IMR-90 (cell line): ENCODE results near the gene GPR35. TPM values are rescaled to one million over a fixed set of nuclear protein-coding genes. Genes with fewer than 3 reads are reported as not detected.

Experiments used
- ATAC-seq: fragments of 200-7000 bp; cut with Tn5 transposase; 2 replicates; pipeline ENCODE4 v1.9.1; 2020; ENCODE audit warnings: low read depth, mild to moderate bottlenecking, moderate library complexity
- BruUV-seq: library from RNA; stranded (reverse); fragments of 400-500 nt; replicated peaks from 2 replicates; lab custom pipeline; 2021; lab: Mats Ljungman, UMichigan
- CTCF ChIA-PET: fragments of 300-600 bp; formaldehyde crosslinking; extraction: SDS; loops from one replicate; lab custom pipeline; 2021; ENCODE audit warnings: antibody characterized with exemption; lab: Yijun Ruan, JAX
- POLR2A ChIA-PET: fragments of 300-600 bp; sonication (Branson Sonifier 250); formaldehyde crosslinking; loops from one replicate; lab custom pipeline; 2022; ENCODE audit warnings: antibody characterized with exemption; ENCODE audit not compliant: unreplicated experiment; lab: Charles Lee
- DNase-seq: peaks from one replicate; pipeline ENCODE4 v3.0.0; 2013
- H2AFZ ChIP-seq: replicated peaks from 2 replicates; pipeline ENCODE3; 2013; ENCODE audit warnings: low read length, mild to moderate bottlenecking; ENCODE audit not compliant: poor library complexity
- H2AK5ac ChIP-seq: 2 replicates; pipeline ENCODE4 v1.6.1; 2013; ENCODE audit warnings: low read depth, low read length, inconsistent platforms
- H2AK9ac ChIP-seq: replicated peaks from 2 replicates; pipeline ENCODE3; 2013; ENCODE audit warnings: mild to moderate bottlenecking, low read depth, low read length, moderate library complexity; ENCODE audit not compliant: poor library complexity
- H2BK120ac ChIP-seq: 2 replicates; pipeline ENCODE4 v1.6.1; 2013; ENCODE audit warnings: low read depth, low read length, inconsistent platforms
- H2BK15ac ChIP-seq: 3 replicates; pipeline ENCODE4 v1.6.1; 2013; ENCODE audit warnings: low read depth, low read length, inconsistent platforms
- H2BK20ac ChIP-seq: 2 replicates; pipeline ENCODE4 v1.6.1; 2013; ENCODE audit warnings: low read depth, mild to moderate bottlenecking, inconsistent platforms, low read length, moderate library complexity
- H2BK5ac ChIP-seq: 2 replicates; pipeline ENCODE4 v1.6.1; 2013; ENCODE audit warnings: mild to moderate bottlenecking, low read depth, low read length, inconsistent platforms; ENCODE audit not compliant: poor library complexity, severe bottlenecking
- H3K14ac ChIP-seq: replicated peaks from 2 replicates; pipeline ENCODE4 v1.6.1; 2013; ENCODE audit warnings: low read depth, low read length, inconsistent platforms
- H3K18ac ChIP-seq: 2 replicates; pipeline ENCODE4 v1.6.1; 2013; ENCODE audit warnings: low read depth, low read length, control low read depth
- H3K23ac ChIP-seq: 2 replicates; pipeline ENCODE4 v1.6.1; 2013; ENCODE audit warnings: low read depth, low read length, inconsistent platforms
- H3K27ac ChIP-seq: 2 replicates; pipeline ENCODE4 v1.5.1; 2013; ENCODE audit warnings: mild to moderate bottlenecking, control low read depth, low read length; ENCODE audit not compliant: insufficient read depth
- H3K27me3 ChIP-seq: 2 replicates; pipeline ENCODE4 v1.6.1; 2013; ENCODE audit warnings: low read length; ENCODE audit not compliant: control insufficient read depth, insufficient read depth
- H3K36me3 ChIP-seq: 2 replicates; pipeline ENCODE4 v1.6.1; 2013; ENCODE audit warnings: low read length, mixed read lengths; ENCODE audit not compliant: control insufficient read depth, insufficient read depth
- H3K4ac ChIP-seq: 2 replicates; pipeline ENCODE4 v1.6.1; 2013; ENCODE audit warnings: low read depth, low read length, inconsistent platforms
- H3K4me1 ChIP-seq: 2 replicates; pipeline ENCODE4 v1.6.1; 2013; ENCODE audit warnings: low read length, mixed read lengths; ENCODE audit not compliant: control insufficient read depth, insufficient read depth
- H3K4me2 ChIP-seq: 2 replicates; pipeline ENCODE4 v1.6.1; 2013; ENCODE audit warnings: low read depth, mild to moderate bottlenecking, control low read depth, low read length, moderate library complexity
- H3K4me3 ChIP-seq: 2 replicates; pipeline ENCODE4 v1.5.1; 2013; ENCODE audit warnings: low read depth, mild to moderate bottlenecking, control low read depth, low read length, moderate library complexity; ENCODE audit not compliant: insufficient read depth
- H3K56ac ChIP-seq: 2 replicates; pipeline ENCODE4 v1.6.1; 2013; ENCODE audit warnings: low read length, inconsistent platforms; ENCODE audit not compliant: insufficient read depth; ENCODE audit errors: extremely low read depth
- H3K79me1 ChIP-seq, 2 experiments: 2 replicates each; pipeline ENCODE4 v1.6.1; 2013; ENCODE audit warnings: low read length in 2 of 2, inconsistent platforms in 1 of 2, low read depth in 1 of 2
- H3K9ac ChIP-seq: 2 replicates; pipeline ENCODE4 v1.6.1; 2013; ENCODE audit warnings: low read depth, low read length, control low read depth
- H3K9me1 ChIP-seq: 2 replicates; pipeline ENCODE4 v1.6.1; 2013; ENCODE audit warnings: low read length, inconsistent platforms; ENCODE audit not compliant: insufficient read depth
- H3K9me3 ChIP-seq: 2 replicates; pipeline ENCODE4 v1.6.1; 2013; ENCODE audit warnings: low read length; ENCODE audit not compliant: control insufficient read depth, insufficient read depth
- H4K20me1 ChIP-seq: 2 replicates; pipeline ENCODE4 v1.6.1; 2013; ENCODE audit warnings: low read length, inconsistent platforms; ENCODE audit not compliant: insufficient read depth
- H4K5ac ChIP-seq: 2 replicates; pipeline ENCODE4 v1.6.1; 2013; ENCODE audit warnings: mild to moderate bottlenecking, low read depth, low read length, control low read depth
- H4K8ac ChIP-seq, 2 experiments: 2 replicates each; pipeline ENCODE4 v1.6.1; 2013; ENCODE audit warnings: low read depth in 2 of 2, low read length in 2 of 2, control low read depth in 1 of 2, inconsistent platforms in 1 of 2
- H4K91ac ChIP-seq: 2 replicates; pipeline ENCODE4 v1.6.1; 2013; ENCODE audit warnings: low read depth, low read length, inconsistent platforms; ENCODE audit not compliant: insufficient read depth
- CTCF ChIP-seq: conservative IDR thresholded peaks from 2 replicates; pipeline ENCODE4 v1.5.1; 2012; ENCODE audit warnings: mild to moderate bottlenecking, low read depth, low read length, improper control_type of control experiment
- MAFK ChIP-seq: IDR thresholded peaks from 2 replicates; pipeline ENCODE4 v1.6.1; 2012; ENCODE audit warnings: low read depth, low read length, improper control_type of control experiment
- MXI1 ChIP-seq: IDR thresholded peaks from 2 replicates; pipeline ENCODE4 v1.6.1; 2012; ENCODE audit warnings: low read depth, mild to moderate bottlenecking, low read length, moderate library complexity, borderline replicate concordance
- NFE2L2 ChIP-seq: fragments of 150-350 bp; IDR thresholded peaks from 2 replicates; pipeline ENCODE4 v1.6.1; 2016; ENCODE audit warnings: low read depth, mild to moderate bottlenecking, low read length
- POLR2A ChIP-seq: IDR thresholded peaks from 2 replicates; pipeline ENCODE4 v1.6.1; 2012; ENCODE audit warnings: mild to moderate bottlenecking, low read depth, low read length
- RFX5 ChIP-seq: IDR thresholded peaks from 2 replicates; pipeline ENCODE4 v1.8.0; 2012; ENCODE audit warnings: low read depth, mild to moderate bottlenecking, low read length, moderate library complexity
- SMC3 ChIP-seq: fragments of 150-350 bp; IDR thresholded peaks from 2 replicates; pipeline ENCODE4 v1.6.1; 2016; ENCODE audit warnings: low read depth, mild to moderate bottlenecking, antibody characterized with exemption, low read length, moderate library complexity
- WGBS, 2 experiments: methylation state at CpG; one replicate each; pipeline versions ENCODE4 v1.1.5 to v1.1.7; 2013; ENCODE audit warnings: missing lambda C conversion rate in 2 of 2; ENCODE audit not compliant: insufficient read length in 1 of 2; ENCODE audit errors: extremely low coverage in 2 of 2; 5-methylcytosine and 5-hydroxymethylcytosine counted together
- dilution Hi-C: fragments of 300-500 bp; cut with HindIII; formaldehyde crosslinking; loops from one replicate; pipeline ENCODE4 v1.14.3; 2018; ENCODE audit warnings: low sequenced_read_pairs; ENCODE audit not compliant: unreplicated experiment
- in situ Hi-C: fragments of 300-500 bp; cut with MboI; formaldehyde crosslinking; loops from 3 replicates; pipeline ENCODE4 v1.14.3; 2019; ENCODE audit warnings: low sequenced_read_pairs, inconsistent platforms, mixed read lengths
- intact Hi-C: fragments of 100-400 bp; cut with micrococcal nuclease; formaldehyde crosslinking; loops from 2 replicates; pipeline ENCODE4 v1.10.0; 2022
- polyA plus RNA-seq, 3 experiments: library from polyadenylated mRNA; depleted of rRNA; stranded (reverse); fragments of >200 nt; gene quantifications; 2 replicates each; pipeline ENCODE4 v1.2.3, GENCODE V29; 2012; ENCODE audit warnings: low replicate concordance in 1 of 3
- total RNA-seq: library from RNA; depleted of rRNA; stranded (reverse); fragments of >200 nt; gene quantifications from 2 replicates; pipeline ENCODE4 v1.2.3, GENCODE V29; 2012

GPR35 gene
- total and polyA plus RNA-seq, 2 of the 4 experiments (the other 2 are of a cell fraction) = 0.31 TPM; not detected in 1

DNA sequence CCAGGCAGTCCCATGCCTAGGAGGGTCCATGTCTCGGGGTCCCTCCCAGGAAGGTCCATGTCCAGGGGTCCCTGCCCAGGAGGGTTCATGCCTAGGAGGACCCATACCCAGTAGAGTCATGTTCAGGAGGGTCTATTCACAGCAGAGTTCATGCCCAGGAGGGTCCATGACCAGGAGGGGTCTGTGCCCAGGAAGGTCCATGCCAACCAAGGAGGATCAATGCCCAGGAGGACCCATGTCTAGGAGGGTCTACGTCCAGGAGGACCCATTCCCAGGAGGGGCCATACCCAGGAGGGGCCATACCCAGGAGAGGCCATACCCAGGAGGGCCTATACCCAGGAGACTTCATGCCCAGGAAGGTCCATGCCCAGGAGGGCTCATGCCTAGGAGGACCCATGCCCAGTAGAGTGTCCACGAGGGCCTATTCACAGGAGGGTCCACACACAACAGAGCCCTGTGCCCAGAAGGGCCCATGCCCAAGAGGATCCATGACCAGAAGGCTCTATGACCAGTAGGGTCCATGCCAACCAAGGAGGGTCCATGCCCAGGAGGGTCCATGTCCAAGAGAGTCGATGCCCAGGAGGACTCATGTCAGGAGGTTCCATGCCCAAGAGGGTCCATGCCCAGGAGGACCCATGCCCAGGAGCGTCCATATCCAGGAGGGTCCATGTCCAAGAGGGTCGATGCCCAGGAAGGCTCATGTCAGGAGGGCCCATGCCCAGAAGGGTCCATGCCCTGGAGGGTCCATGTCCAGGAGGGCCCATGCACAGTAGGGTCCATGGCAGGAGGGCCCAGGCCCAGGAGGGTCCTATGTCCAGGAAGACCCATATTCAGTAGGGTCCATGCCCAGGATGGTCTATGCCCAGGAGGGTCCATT, 10.1 kb downstream of the GPR35 start (continued):
- no peak for TF ChIP-seq MXI1

- H2AFZ ChIP-seq = no peak overlapping the region
- H3K9ac ChIP-seq = no peak overlapping the region
- no peak overlapping the region for H3K4me2 ChIP-seq
- POLR2A ChIA-PET = no interaction called here
- H3K23ac ChIP-seq = no peak overlapping the region
- CTCF ChIA-PET = no interaction called here
- TF ChIP-seq CTCF (no peak), NFE2L2 (no peak), RFX5 (no peak), POLR2A (no peak), MAFK (no peak), SMC3 (no peak)
- H3K56ac ChIP-seq = no peak overlapping the region
- intact Hi-C loops (no loop called here), in situ Hi-C loops (no loop called here), dilution Hi-C loops (no loop called here)
- no peak overlapping the region for H4K5ac ChIP-seq
- no peak for DNase-seq
- no peak overlapping the region for H3K4me3 ChIP-seq
- no peak overlapping the region for H3K4ac ChIP-seq
- H3K4me1 ChIP-seq = no peaks in the 10 kb centered on the region
- no peak overlapping the region for H3K18ac ChIP-seq
- H4K8ac ChIP-seq = no peak overlapping the region
- H2BK5ac ChIP-seq = no peak overlapping the region
- H3K36me3 ChIP-seq = no peaks in the 10 kb centered on the region
- peaks cover 11% of the 10 kb centered on the region for H3K9me3 ChIP-seq
- no peak overlapping the region for H2AK9ac ChIP-seq
- ATAC-seq = no peak
- peaks cover 12% of the 10 kb centered on the region for H3K27me3 ChIP-seq
- no peak overlapping the region for H2BK120ac ChIP-seq
- no peaks in the 10 kb centered on the region for H4K20me1 ChIP-seq
- H2BK15ac ChIP-seq = no peak overlapping the region
- H2AK5ac ChIP-seq = no peak overlapping the region
- no peak overlapping the region for H2BK20ac ChIP-seq
- 83% methylated on average over 1 of the region's 3 CpGs; no CpG with 5 or more reads in 1 of the 2 experiments for WGBS, 2 experiments
- no peak overlapping the region for H4K91ac ChIP-seq
- H3K79me1 ChIP-seq = no peaks in the 10 kb centered on the region
- no TSS peak for BruUV-seq
- no peaks in the 10 kb centered on the region for H3K9me1 ChIP-seq
- no peak overlapping the region for H3K27ac ChIP-seq
- H3K14ac ChIP-seq = no peak overlapping the region
Observed at GRCh38 chr2:240635998-240636547, 10.8 kb downstream of the GPR35 start.
